GM10248 (cell line): ENCODE results near the gene HDAC9.

Experiments used
- CTCF ChIA-PET: fragments of 300-600 bp; sonication (Branson Sonifier 250); formaldehyde crosslinking; extraction: SDS; loops from one replicate; lab custom pipeline; 2021; ENCODE audit warnings: antibody characterized with exemption; lab: Yijun Ruan, JAX
- POLR2A ChIA-PET: fragments of 350-650 bp; sonication (Branson Sonifier 250); formaldehyde crosslinking; extraction: SDS; loops from one replicate; lab custom pipeline; 2020; ENCODE audit warnings: antibody characterized with exemption; lab: Yijun Ruan, JAX
- DNase-seq: peaks from one replicate; pipeline ENCODE4 v3.0.0; 2012; ENCODE audit errors: extremely low spot score
- TF ChIP-seq, protein P1 (sequence below): IDR thresholded peaks from 2 replicates; pipeline ENCODE4 v1.5.1; 2012; ENCODE audit warnings: mild to moderate bottlenecking, low read depth; ENCODE audit errors: extremely low read depth, missing control alignments, control extremely low read depth

The HDAC9 gene

GRCh38 chr7:18680576-18680975 is 185.0 kb downstream of the HDAC9 start:
- CTCF ChIA-PET: interaction anchor here (0.8 to 2.0 kb wide), 3 partner anchors 10 to 371 kb away, joined by 3 to 8 read pairs (median 3); no protein-coding TSS in a partner anchor
- TF ChIP-seq, protein P1, sequence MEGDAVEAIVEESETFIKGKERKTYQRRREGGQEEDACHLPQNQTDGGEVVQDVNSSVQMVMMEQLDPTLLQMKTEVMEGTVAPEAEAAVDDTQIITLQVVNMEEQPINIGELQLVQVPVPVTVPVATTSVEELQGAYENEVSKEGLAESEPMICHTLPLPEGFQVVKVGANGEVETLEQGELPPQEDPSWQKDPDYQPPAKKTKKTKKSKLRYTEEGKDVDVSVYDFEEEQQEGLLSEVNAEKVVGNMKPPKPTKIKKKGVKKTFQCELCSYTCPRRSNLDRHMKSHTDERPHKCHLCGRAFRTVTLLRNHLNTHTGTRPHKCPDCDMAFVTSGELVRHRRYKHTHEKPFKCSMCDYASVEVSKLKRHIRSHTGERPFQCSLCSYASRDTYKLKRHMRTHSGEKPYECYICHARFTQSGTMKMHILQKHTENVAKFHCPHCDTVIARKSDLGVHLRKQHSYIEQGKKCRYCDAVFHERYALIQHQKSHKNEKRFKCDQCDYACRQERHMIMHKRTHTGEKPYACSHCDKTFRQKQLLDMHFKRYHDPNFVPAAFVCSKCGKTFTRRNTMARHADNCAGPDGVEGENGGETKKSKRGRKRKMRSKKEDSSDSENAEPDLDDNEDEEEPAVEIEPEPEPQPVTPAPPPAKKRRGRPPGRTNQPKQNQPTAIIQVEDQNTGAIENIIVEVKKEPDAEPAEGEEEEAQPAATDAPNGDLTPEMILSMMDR: no peak
- POLR2A ChIA-PET: no interaction called here
- no peak for DNase-seq

DNA sequence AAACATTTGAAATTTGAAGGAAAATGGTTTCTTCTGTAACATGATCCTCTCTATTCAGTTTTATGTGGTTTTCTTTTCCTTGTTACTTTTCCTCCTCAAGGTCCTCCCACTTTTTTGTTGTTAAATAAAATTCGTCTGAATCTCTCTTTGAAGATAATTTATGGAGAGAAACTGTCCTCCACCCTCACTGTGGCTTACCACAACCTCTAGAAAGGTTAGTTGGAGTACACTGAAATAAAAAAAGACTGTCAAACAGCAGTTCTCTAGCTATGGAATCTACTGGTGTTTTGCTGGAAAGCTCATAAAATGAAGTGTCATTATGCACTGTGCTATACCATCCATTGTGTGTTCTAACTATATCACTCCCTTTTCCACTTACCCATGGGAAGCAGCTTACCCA is 189.4 kb downstream of the HDAC9 start:
- DNase-seq: no peak
- POLR2A ChIA-PET: no interaction called here
- TF ChIP-seq, protein P1: no peak
- CTCF ChIA-PET: interaction anchor here (1.0 to 1.9 kb wide), 3 partner anchors 12 to 19 kb away, joined by 3 to 6 read pairs (median 4); no protein-coding TSS in a partner anchor

DNA sequence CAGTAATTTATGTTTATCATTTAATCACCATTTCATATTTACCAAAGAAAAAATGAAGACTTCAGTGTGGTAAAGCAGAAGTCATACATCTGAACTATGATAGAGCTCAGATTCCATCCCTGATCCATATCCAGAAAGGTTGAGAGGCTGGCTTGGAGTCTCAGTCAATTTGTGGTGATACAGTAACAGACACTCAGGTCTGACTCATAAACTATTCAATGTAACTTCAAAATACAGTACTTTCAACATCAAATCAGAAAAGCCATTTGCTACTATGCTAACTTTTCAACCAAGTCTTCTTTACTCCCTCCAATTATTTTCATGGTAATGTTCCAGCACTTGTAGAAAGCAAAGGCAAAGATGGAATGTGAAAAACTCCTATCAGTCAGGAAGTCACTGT is 190.4 kb downstream of the HDAC9 start:
- ChIA-PET POLR2A (no interaction called here), CTCF (interaction anchor here (1.9 kb wide), 1 partner anchor 20 kb away, joined by 6 read pairs; no protein-coding TSS in a partner anchor)
- DNase-seq: no peak

GRCh38 chr7:18689551-18689950 is 194.0 kb downstream of the HDAC9 start:
- CTCF ChIA-PET: no interaction called here
- TF ChIP-seq, protein P1: no peak
- no peak for DNase-seq
- POLR2A ChIA-PET: no interaction called here

More for the DNA sequence above, 190.4 kb downstream of the HDAC9 start:
- TF ChIP-seq, protein P1: no peak

GRCh38 chr7:18693406-18693805 is 197.9 kb downstream of the HDAC9 start:
- ChIA-PET CTCF (interaction anchor here (0.7 to 2.8 kb wide), 7 partner anchors 13 to 341 kb away, joined by 3 to 9 read pairs (median 4); no protein-coding TSS in a partner anchor), POLR2A (no interaction called here)
- TF ChIP-seq, protein P1: no peak
- no peak for DNase-seq

DNA sequence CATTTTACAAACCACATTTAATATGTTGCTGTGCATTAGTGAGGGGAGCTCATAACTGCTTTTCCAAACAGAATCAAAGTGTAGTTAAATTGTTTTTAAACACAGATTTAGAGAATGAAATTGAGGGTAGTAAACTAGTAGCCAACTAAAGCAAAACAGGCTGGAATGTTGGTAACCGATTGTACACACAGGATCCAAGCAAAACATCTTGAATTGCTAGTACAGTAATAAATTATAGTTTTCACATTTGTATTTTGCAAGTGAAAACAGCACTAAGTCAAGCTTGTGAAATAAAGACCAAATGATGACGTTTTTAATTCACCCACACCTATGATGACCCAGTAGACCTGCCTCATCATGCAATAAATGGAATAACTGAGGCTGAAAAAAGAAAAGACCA is 198.3 kb downstream of the HDAC9 start:
- TF ChIP-seq, protein P1: no peak
- DNase-seq: no peak
- ChIA-PET CTCF (interaction anchor here (0.7 to 2.8 kb wide), 6 partner anchors 12 to 341 kb away, joined by 3 to 9 read pairs (median 4); no protein-coding TSS in a partner anchor), POLR2A (no interaction called here)

DNA sequence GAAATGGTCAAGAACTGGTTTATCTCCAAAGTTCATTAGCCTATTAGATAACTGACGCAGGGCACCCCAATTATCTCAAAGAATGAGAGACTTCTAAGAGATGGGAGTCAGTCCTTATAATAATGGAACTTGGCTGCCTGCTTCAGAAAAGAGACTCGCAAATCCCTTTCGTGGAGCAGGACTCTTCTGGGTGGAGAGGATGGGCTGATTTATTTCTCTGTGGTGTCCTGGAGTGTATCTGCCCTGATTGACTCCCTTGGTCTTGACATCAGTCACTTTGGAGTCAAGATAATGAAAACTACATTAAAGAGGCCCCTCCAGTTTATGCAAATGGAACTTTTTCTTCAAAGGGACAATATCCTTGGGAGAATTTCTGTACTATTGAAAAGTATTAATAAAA is 198.9 kb downstream of the HDAC9 start:
- ChIA-PET CTCF (interaction anchor here (1.9 kb wide), 1 partner anchor 104 kb away, joined by 4 read pairs; no protein-coding TSS in a partner anchor), POLR2A (no interaction called here)
- no peak for DNase-seq
- TF ChIP-seq, protein P1: no peak
